NCI-H2171 (cell line): Measurements from ENCODE around the gene SRPRB.

ENCODE experiments used
- DNase-seq: peaks from one replicate; lab custom pipeline; 2025; lab: John Stamatoyannopoulos, UW

SRPRB gene

GRCh38 chr3:133827136-133827535 is 21.5 kb downstream of the SRPRB start:
- DNase-seq: no peak

GRCh38 chr3:133827684-133828083 is 22.1 kb downstream of the SRPRB start:
- DNase-seq: no peak

- DNase-seq: no peak
Measured at GRCh38 chr3:133828576-133829309, 23.1 kb downstream of the SRPRB start.

GRCh38 chr3:133829310-133829707 is 23.7 kb downstream of the SRPRB start:
- DNase-seq: no peak

GRCh38 chr3:133830071-133830470 is 24.5 kb downstream of the SRPRB start:
- DNase-seq: no peak

- no peak for DNase-seq
Measured at GRCh38 chr3:133831966-133832801, 26.6 kb downstream of the SRPRB start.

- DNase-seq: no peak
Measured at GRCh38 chr3:133832802-133833144, 27.2 kb downstream of the SRPRB start.

- DNase-seq: no peak
Measured at GRCh38 chr3:133833267-133833666, 27.7 kb downstream of the SRPRB start.

GRCh38 chr3:133833880-133834620 is 28.4 kb downstream of the SRPRB start:
- no peak for DNase-seq

- DNase-seq: no peak
Measured at GRCh38 chr3:133834621-133835417, 29.2 kb downstream of the SRPRB start.

GRCh38 chr3:133835418-133835743 is 29.8 kb downstream of the SRPRB start:
- DNase-seq: no peak

- no peak for DNase-seq
Measured at GRCh38 chr3:133835961-133836360, 30.3 kb downstream of the SRPRB start.

- no peak for DNase-seq
Measured at GRCh38 chr3:133836497-133837158, 31.0 kb downstream of the SRPRB start.

GRCh38 chr3:133837487-133838295 is 32.1 kb downstream of the SRPRB start:
- DNase-seq: no peak

GRCh38 chr3:133838296-133838789 is 32.7 kb downstream of the SRPRB start:
- DNase-seq: no peak

GRCh38 chr3:133838916-133839800 is 33.5 kb downstream of the SRPRB start:
- no peak for DNase-seq

- no peak for DNase-seq
Measured at GRCh38 chr3:133840055-133840737, 34.6 kb downstream of the SRPRB start.

GRCh38 chr3:133840767-133841166 is 35.2 kb downstream of the SRPRB start:
- no peak for DNase-seq

GRCh38 chr3:133841196-133841595 is 35.6 kb downstream of the SRPRB start:
- DNase-seq: no peak
